HG03175 (cell line): ENCODE measurements around the gene TDRD7.

Source experiments
- ATAC-seq: cut with Tn5 transposase; IDR thresholded peaks from one replicate; pipeline ENCODE4 v1.9.1; 2021; ENCODE audit warnings: mild to moderate bottlenecking, moderate library complexity; ENCODE audit not compliant: unreplicated experiment

Gene TDRD7

DNA sequence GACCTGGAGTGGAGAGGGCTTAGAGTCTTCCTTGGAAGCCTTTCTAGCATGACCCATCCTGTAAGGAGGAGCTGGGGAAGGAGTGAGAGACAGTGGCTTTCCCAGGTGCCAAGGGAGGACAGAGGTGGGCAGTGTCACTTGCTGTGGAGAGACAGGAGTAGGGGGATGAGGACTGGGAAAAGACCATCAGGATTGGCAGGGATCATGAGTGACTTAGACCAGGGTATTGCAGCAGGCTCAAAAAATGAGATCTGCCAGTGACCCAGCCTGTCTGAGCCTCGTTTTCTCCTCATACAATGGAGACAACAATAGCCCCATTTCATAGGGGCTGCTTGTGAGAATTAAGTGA, 91.9 kb downstream of the TDRD7 start:
- no peak for ATAC-seq

DNA sequence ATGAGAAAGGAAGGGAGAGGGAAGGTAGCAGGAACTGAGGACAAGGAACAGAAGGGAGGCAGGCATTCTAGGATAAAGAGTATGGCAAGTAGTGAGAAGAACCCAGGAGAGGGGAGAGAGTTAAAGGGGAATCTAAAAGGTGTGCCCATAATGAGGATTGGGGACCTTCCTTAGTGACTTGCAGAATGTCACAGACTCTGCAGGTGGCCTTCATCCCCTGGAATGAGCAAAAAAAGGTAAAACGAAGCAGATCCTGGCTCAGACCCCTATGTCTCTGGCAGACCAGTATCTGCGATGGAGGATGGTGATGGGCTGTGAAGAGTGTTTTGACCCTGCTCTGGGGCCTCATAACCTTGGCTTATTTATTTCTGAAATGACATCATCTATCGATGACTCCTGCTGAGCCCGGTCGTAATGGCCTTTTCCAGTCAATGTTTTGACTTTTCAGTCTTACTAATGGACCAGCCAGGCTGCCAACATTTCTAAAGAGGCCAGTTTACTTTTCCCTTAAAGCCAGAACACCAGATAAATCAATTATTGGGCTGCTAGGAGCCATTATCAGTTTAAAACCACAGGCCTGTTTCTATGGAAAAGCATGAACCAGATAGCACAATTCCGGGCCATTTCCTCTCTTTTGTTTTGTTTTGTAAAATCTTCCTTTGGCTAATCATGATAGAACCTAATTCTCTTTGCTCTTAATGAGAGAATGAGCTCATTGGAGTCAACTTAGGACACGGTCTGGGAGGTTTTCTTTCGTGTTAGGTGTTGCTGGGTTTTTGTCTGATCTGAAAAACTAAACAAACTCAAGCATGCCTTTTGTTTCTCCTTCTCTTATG, 92.7 kb downstream of the TDRD7 start:
- ATAC-seq, result no peak

DNA sequence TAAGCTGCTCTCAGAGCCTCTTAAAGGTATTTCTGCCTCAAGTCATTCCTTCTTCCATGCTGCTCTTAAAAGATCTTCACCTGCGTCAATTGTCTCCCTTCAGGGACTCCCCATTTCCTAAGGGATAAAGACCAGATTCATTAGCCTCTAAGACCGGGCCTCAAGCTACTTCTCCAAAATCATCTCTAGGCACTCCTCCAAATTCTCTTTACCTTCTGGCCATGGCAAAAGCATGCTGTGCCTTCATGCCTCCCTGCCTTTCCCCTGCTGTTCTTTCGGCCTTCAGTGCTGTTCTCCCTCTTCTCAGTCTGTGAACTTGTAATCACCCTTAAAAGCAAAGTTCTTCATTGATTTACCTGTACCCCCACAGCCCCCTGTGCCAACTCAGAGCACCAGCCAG, 93.9 kb downstream of the TDRD7 start:
- ATAC-seq, result no peak

DNA sequence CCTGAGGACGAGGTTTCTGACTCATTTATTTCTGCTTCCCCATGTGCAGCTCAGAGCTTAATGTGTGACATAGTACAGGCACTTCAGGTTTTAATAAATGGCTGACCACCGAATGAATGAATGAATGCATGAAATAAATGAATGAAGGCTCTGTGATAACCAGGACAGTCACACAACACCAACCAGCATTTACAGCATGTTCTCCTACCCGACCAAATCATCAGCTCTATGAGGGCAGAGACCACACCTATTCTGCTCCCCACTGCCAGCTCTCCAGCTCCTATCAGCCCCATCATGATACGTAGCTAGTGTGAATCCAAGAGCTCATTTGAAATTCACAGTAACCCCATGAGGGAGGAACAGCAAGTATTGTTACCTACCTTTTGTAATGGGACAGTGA, 94.4 kb downstream of the TDRD7 start:
- ATAC-seq, result no peak

DNA sequence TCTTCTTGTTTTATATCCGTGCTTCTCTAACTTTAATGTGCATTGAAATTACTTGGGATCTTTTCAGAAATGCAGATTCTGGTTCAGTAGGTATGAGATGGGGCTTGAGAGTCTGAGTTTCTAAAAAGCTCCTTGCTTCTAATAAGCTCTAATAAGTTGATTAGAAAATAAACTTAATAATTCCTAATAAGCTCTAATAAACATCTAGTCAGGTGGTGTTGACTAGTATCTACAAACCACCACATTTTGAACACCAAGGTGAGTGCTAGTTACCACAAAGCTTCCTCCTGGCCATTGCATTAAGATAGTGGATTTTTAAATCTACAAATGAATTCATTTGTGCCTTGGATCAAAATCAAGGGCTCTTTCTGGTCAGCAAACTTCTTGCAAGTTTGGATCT, 94.9 kb downstream of the TDRD7 start:
- no peak for ATAC-seq

DNA sequence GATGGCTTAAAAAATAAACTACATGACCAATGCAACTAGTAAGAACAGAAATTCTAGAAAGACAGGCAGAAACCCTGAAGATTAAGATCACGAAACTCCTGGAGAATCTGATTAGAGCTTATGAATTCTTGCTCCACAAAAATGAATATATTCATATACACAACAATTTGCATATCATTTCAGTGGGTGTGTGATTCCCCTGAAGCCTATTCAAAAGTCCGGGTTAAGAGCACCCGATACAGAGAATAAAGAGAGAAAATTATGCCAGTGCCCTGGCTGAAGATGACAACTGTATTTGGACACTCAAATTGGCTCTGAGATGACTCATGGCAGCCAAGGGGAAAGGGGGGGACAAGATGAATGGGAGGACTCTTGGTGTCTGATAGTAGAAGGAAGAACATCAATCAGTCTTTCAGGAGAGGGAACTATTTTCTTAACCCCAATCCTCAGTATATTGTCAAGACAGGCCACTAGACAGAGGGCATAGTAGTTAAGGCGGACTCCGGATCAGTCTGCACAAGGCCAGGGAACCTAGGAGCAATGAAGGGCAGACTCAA, 95.6 kb downstream of the TDRD7 start:
- no peak for ATAC-seq

DNA sequence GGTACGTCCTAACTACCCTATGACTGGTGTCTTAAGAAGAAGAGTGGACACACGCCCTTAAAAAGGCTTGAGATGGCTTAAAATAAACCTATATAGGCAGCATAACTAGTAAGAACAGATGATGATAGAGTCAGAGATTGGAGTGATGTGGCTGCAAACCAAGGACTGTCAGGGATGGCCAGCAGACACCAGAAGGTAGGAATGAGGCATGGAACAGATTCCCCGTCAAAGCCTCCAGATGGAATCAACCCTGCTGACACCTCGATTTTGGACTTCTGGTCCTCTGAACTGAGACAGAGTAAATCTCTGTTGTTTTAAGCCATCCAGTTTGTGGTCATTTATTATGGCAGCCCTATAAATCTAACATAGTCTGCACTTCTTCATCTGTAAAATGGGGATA, 97.0 kb downstream of the TDRD7 start:
- no peak for ATAC-seq

DNA sequence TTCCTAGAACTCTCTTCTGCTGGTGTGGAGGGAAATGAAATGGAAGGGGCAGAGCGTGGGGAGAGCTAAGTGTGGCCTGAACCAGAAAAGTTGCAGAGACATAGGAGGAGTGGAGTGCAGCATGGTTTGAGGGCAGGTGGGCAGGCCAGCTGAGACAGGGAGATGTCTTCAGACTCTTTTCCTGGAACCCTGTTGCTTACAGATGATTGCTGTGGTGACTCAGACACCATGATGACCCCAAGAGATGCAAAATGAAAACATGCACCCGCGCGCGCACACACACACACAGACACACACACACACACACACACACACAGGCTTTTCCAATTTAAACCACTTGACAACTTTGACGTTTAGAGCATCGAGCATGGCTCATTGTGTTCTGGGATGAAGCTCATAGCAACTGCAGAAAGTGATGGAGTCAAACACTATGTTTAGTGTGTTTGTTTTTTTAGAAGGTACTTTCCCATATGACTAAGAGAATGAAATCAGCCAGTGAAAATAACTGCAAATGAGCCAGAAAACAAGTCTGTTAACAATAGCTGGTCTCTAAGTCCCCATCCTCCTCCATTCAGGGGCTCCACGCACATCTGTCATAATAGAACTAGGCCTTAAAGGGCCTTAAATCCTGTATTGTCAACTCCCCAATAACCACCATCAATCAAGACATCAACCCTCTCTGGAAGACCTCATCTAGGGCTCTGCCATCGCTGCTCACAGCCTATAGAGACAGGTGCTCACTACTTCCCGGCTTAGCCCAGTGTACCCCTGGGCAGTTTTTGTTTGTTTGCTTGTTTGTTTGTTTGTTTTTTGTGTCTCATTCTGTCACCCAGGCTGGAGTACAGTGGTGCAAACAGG, 99.1 kb downstream of the TDRD7 start:
- ATAC-seq, result no peak

DNA sequence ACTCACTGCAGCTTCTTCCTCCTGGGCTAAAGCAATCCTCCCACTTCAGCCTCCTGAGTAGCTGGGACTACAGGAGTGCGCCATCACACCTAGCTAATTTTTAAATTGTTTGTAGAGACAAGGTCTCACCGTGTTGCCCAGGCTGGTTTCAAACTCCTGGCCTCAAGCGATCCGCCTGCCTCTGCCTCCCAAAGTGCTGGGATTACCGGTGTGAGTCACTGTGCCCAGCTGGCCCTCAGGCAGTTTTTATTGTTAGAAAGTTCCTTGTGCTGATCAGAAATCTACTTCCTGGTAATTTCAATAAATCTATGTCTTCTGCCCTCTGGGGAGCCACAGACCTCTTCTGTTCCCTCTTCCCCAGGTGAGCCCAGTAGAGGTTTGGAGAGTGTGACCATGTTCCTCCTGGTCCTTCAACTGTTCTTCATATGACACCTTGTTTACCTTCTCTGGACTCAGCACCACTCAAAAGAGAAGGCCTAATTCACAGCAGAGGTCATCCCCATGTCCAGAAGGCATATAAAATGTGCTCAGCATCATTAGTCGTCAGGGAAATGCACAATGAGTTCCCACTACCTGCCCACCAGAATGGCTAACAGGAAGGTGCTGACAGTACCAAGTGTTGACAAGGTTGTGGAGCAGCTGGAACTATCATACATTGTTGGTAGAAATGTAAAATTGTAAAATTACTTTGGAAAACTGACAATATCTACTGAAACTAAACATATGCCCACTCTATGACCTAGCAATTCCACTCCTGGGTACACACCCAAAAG, 99.9 kb downstream of the TDRD7 start:
- no peak for ATAC-seq

DNA sequence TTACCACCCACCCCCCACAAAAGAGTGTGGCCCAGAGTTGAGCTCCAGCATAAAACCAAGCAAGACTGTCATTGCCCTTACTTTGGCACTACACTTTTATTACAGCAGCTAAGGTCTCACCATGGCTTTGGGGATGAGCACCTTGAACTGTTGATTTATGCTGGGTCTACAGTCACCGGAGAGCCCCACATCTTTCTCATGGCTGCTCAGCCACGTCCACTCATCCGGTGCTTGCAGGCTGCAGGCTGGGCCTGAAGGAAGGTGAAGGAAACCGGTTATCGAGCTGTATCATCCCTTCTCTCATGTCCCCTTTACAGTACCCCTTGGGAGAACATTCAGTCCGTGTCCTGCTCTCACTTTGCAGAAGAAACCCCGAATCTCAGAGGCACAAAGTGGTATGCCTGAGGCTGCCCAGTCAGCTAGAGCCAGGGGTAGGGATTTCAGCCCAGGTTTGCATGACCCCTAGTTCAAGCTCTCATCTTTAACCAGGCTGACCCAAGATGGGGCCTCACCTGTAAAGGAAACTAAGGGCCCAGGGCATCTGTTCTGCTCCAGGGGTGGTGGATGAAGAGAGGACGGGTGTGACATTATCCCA, 101.2 kb downstream of the TDRD7 start:
- no peak for ATAC-seq

DNA sequence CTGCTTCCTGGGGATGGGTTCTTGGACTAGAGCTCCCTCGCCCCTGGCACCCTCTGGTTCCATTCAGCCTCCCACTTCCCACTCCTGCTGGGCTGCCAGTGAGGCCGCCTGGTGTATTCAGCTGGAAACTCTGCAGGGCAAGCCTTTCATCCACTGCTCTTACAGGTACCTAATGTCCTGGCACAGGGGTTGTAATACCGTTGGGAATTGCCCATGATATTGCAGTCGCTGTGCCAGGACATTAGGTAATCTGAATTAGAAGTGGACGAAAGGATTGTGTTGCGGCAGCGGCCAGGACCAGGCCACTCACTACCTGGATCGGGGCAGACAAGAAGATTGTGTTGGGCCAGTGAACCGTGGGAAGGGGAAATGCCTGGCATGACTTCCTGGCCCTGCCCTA, 102.6 kb downstream of the TDRD7 start:
- ATAC-seq, result no peak

DNA sequence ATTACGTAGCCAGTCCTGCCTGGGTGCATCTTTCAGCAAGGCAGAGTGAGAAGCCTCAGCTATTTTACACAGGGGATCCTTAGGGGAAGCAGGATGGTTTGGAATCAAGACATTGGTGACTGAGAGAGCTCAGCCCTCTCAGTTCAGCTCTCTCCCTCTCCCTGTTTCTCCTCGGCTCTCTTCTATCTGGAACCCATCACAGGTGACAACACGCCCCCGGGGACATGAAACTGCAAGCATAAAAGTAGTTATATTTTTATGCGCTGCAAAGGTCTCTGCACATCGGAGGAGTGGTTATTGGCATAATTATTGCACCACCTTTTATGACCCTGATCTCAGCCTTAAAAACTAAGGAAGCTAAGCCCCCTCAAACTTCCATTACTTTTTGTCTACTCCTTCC, 103.8 kb downstream of the TDRD7 start:
- no peak for ATAC-seq

DNA sequence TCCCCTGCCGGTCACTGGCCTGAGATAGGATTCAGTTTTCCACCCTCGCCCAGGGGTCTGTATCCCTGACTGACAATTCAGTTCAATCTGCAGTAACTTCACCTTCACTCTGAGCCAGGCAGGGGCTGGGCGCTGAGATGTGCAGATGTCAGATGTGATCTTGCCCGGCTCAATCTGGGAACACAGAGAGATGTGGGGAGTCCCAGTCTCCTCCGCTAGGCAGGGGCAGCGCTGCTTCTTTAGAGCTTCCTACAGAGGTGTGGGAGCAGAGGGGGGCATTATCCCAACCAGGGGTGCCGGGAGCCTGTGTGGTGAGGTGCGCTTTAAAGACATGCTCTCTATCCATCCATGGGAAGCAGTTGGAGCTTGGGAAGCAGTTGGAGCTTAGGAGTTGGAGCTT, 104.2 kb downstream of the TDRD7 start:
- no peak for ATAC-seq

DNA sequence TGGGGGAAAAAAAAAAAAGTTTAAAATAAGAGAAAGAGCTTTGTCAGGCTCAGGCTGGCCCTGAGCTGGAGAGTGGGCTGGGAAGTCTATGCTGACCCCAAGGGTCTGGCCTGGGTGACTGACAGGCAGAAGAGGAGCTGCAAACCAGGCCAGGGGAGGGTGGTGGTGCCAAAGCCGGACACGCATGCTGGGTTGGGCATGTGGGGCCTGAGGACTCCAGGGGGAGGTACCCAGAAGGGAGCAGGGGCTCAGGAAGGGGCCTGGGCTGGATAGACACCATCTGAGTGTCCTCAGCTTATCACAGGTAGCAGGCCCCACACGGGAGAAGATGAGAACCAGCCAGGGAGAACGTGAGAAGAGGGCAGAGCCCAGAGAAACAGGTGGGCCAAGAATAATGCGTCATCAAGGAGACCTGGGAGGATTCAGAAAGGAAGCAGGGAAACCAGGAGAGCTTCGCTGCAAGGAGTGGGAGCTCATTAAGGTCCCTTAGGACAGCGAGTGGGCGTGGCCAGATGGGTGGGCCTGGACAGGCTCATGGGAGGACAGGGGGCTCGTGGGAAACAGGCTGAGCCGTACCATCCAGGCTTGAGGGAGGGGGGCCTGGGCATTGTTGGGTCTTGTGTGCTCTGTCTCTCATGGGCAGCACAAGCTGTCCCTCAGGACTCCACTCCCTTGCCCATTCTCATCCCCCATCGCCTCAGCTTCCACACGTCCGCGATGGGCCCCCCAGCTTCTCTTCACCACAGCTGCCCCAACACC, 105.6 kb downstream of the TDRD7 start:
- ATAC-seq, result no peak

DNA sequence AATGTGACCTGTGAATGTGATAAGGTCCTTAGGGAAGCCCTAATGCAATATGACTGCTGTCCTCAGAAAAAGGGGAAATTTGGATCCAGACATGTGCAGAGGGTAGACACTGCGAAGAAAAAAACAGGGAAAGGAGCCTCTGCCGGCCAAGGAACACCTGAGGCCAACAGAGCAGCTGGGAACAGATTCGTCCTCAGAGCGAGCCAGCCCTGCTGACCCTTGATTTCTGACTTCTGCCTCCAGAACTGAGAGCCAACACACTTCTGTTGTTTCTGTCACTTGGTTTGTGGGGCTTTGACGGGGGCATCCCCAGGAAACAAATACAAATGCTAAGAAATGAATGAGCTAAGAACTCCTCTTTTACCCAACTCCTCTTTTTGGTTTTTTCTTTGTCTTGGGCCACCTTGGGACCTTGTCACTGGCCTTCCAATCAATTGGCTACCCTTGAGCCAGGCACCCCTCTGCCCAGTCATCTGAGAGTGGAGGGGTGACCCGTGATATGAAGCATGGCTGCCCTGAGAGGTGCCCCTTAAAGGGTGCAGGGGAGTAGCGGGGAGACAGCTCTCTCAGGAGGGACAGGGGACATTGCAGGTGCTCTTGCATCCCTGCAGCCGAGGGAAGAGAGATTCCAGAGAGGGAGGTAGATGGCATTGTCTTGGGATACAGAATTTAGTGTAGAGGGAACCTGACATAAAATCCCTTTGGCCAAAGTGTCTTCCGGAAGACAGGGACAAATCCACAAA, 106.4 kb downstream of the TDRD7 start:
- no peak for ATAC-seq

DNA sequence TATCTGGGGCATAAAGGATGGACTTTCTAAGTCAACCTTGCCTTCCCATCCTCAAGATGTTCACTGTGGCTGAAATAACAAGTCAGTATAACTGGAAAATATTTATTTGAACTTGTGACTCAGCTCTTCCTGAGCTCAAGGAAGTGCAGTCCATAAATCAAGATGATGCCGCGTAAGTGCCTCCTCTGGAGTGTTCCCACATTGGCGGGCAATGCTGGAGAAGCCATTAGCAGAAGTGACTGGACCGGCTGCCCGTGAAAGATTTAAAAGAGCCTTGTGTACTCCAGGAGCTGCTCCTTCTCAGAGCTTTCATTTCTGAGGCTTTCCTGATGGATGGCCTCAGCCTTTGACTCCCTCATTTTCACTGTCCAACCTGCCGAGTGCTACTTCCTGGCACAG, 107.0 kb downstream of the TDRD7 start:
- ATAC-seq, result no peak

DNA sequence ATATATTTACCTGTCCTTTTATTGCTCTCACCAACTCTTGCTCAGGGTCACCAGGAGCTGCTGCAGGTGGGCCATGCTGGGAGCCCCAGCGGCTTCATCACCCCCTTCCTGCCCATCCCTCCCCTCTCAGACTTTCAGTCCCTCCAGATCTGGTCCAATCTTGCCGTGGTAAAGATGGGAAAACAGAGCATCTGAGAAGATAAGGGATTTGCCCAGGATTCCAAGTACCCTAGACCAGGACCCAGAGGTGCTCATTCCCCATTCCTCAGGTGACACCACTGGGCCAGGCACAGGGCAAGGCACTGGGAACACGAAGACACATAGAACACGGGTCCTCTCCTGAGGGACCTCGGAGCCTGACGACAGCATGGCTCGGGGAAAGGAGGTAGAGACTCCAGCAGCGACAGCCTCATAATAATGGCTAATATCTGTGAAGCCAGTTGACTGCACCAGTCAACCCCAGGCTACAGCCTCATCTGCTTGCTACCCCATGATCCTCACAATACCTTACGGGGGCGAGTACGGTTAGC, 107.6 kb downstream of the TDRD7 start:
- ATAC-seq, result no peak

DNA sequence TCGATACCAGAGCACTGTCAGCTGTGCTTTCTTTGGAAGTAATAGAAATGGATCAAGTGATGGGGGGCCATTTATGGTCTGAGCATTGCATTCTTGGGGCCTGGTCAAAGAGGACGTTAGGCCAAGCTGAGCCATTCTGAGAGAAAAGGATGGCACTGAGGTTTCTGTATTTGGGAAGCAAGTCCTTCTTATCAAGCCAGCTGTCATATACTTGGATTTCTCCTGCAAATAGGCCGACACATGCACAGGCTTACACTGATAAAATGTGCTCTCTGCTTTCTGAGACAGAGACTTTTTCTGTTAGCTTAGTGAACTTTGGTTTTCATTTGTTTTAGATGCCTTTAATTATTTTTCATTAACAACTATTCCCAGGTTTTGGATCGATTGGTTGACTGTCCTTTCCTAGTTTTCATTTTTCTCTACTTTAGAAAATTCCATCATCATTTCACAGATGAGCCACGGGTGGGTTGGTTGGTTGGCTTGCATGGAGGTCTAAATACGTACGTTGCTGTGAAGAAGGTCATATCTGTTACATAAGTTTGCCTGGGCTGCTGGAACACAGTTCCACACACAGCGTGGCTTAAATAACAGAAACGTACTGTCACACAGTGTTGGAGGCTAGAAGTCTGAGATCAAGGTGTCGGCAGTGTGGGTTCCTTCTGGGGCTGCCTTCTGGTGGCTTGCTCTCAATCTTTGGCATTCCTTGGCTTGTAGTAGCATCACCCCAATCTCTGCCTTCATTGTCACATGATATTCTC, 109.9 kb downstream of the TDRD7 start:
- no peak for ATAC-seq
